Spleen (tissue), 7 donors: ENCODE results near the gene ASGR2.

ENCODE experiments used
- POLR2A ChIP-seq, 3 donors: fragments of 450-650 bp; IDR thresholded peaks; one replicate each; pipeline ENCODE4 v1.5.1; 2017; ENCODE audit warnings: antibody characterized with exemption in 3 of 3, mild to moderate bottlenecking in 1 of 3
- TF ChIP-seq, protein P1 (sequence below), 11 experiments: fragments of 200-600 bp in 7 of 11; fragments of 450-650 bp in 4 of 11; sonication (generic) in 4 of 11; IDR thresholded peaks in 8 of 11; conservative IDR thresholded peaks in 3 of 11; 1 replicate in 7 of 11; 2 replicates in 4 of 11; pipeline versions ENCODE4 v1.4.0 to v1.8.0; 2016 to 2021; ENCODE audit warnings: antibody characterized with exemption in 11 of 11, inconsistent platforms in 4 of 11, mild to moderate bottlenecking in 1 of 11
- donor health status: DM: no; HTN: no; CAD: no; lungs with moderate emphysema.
- donor health status: DM: no; HTN: no; CAD: no.
- donor health status: DM: no; HTN: no; CAD: no.

DNA sequence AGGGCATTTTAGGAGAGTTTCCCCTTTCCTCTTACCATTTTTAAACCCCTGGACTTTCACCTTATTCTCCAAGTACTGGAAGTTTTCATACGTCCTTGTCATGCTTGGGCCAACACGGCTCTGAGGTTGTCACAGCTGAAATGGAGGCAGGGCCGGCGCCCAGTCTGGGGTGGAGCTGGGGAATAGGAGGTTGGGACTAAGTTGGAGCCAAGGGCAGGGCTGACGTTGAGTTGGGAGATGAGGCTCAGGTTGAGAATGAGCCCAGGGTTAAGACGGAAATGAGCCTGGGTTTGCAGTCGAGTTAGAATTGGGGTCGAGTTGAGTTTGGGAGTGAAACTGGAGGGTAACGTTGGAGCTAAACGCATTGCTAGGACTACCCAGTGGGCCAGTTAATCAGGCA, 35.9 kb downstream of the ASGR2 start:
- TF ChIP-seq, protein P1, sequence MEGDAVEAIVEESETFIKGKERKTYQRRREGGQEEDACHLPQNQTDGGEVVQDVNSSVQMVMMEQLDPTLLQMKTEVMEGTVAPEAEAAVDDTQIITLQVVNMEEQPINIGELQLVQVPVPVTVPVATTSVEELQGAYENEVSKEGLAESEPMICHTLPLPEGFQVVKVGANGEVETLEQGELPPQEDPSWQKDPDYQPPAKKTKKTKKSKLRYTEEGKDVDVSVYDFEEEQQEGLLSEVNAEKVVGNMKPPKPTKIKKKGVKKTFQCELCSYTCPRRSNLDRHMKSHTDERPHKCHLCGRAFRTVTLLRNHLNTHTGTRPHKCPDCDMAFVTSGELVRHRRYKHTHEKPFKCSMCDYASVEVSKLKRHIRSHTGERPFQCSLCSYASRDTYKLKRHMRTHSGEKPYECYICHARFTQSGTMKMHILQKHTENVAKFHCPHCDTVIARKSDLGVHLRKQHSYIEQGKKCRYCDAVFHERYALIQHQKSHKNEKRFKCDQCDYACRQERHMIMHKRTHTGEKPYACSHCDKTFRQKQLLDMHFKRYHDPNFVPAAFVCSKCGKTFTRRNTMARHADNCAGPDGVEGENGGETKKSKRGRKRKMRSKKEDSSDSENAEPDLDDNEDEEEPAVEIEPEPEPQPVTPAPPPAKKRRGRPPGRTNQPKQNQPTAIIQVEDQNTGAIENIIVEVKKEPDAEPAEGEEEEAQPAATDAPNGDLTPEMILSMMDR (IDR thresholded peaks at IDR 0.05 in 8 of 11, conservative IDR thresholded peaks at IDR 0.05 in 3 of 11): no peak
- no peak for TF ChIP-seq POLR2A (IDR thresholded peaks at IDR 0.05)
